ENCODE data around the gene KPNA5.

DNA sequence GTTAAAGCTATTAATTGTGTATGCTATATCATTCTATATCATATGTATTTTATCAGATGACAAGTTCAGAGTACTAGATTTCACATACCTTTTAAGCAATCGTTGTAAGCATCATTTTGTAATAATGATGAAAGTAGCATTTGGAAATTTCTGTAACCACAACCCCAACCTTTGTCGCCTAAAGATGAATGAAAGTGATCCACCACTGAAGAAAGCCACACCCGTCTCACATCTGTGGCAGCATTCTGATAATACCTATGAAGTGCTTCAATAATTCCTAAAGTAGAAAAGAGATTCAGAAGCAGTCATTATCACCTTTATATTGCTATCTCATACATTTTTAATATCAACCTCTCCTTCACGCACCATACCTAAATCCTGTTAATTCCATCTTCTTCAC is 29.1 kb upstream of the KPNA5 start:
- TF ChIP-seq, protein P1, sequence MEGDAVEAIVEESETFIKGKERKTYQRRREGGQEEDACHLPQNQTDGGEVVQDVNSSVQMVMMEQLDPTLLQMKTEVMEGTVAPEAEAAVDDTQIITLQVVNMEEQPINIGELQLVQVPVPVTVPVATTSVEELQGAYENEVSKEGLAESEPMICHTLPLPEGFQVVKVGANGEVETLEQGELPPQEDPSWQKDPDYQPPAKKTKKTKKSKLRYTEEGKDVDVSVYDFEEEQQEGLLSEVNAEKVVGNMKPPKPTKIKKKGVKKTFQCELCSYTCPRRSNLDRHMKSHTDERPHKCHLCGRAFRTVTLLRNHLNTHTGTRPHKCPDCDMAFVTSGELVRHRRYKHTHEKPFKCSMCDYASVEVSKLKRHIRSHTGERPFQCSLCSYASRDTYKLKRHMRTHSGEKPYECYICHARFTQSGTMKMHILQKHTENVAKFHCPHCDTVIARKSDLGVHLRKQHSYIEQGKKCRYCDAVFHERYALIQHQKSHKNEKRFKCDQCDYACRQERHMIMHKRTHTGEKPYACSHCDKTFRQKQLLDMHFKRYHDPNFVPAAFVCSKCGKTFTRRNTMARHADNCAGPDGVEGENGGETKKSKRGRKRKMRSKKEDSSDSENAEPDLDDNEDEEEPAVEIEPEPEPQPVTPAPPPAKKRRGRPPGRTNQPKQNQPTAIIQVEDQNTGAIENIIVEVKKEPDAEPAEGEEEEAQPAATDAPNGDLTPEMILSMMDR (IDR thresholded peaks at IDR 0.05; ENCODE audit: control extremely low read depth in 1 of 3, insufficient read depth in 1 of 3, low read depth in 1 of 3, low read length in 3 of 3): no peak
- TF ChIP-seq RAD21 (IDR thresholded peaks at IDR 0.05 in 1 of 2, conservative IDR thresholded peaks at IDR 0.05 in 1 of 2; ENCODE audit: low read depth in 2 of 2, low read length in 2 of 2): no peak
- no peak for TF ChIP-seq POU5F1 (IDR thresholded peaks at IDR 0.05; ENCODE audit: low read depth, low read length)
- TF ChIP-seq EP300 (IDR thresholded peaks at IDR 0.05; ENCODE audit: borderline replicate concordance in 1 of 2, low read depth in 2 of 2, low read length in 2 of 2): no peak
- TF ChIP-seq POLR2AphosphoS5 (IDR thresholded peaks at IDR 0.05; ENCODE audit: low read depth, low read length): no peak
- TF ChIP-seq RBBP5 (IDR thresholded peaks at IDR 0.05; ENCODE audit: borderline replicate concordance, low read depth, low read length): no peak
- no peak for TF ChIP-seq POLR2A (IDR thresholded peaks at IDR 0.05; ENCODE audit: control extremely low read depth in 1 of 2, low read depth in 2 of 2, low read length in 2 of 2)
- TF ChIP-seq NRF1 (IDR thresholded peaks at IDR 0.05; ENCODE audit: low read depth, low read length): no peak
- TF ChIP-seq JUND (IDR thresholded peaks at IDR 0.05; ENCODE audit: low read length): no peak
- no peak for TF ChIP-seq CREB1 (IDR thresholded peaks at IDR 0.05)
- no peak for TF ChIP-seq SUZ12 (IDR thresholded peaks at IDR 0.05; ENCODE audit: low read length)
- no peak for TF ChIP-seq HDAC2 (IDR thresholded peaks at IDR 0.05; ENCODE audit: borderline replicate concordance in 1 of 2, low read depth in 2 of 2, low read length in 2 of 2)
